Measurements from ENCODE around the gene AGRN.
"Not testable (repeated sequence)": the region's sequence is repeated elsewhere in the genome, so short reads cannot be mapped to it uniquely, and the experiment has no call there.

AGRN gene

DNA sequence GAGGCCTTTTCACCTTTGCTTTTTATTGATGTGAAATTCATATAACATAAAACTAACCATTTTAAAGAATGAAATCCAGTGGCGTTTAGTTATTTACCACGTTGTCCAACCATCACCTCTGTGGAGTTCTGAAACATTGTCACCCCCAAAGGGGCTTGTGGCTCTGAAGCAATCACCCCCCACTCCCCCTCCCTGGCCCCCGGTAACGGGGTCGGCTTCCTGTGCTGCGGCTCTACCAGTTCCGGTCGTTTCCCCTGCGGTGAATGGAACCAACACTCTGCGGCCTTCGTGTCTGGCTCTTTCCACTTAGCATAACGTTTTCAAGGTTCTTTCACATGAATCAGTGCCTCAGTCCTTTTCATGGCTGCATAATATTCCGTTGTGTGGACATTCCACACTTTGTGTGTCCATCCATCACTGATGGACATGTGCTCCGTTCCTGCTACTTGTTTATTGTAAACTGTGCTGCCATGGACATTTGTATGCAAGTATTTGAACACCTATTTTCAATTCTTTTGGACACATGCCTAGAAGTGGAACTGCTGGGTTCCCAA is 8.4 kb upstream of the AGRN start:
- ChIA-PET POLR2A (no interaction called here), CTCF (no interaction called here)
- DNase-seq (ENCODE audit: extremely low spot score) = no peak
- TF ChIP-seq CTBP1 (IDR thresholded peaks at IDR 0.05; ENCODE audit: borderline replicate concordance) (no peak), TARDBP (IDR thresholded peaks at IDR 0.05) (no peak), ARNT (IDR thresholded peaks at IDR 0.05) (no peak), FOXK2 (IDR thresholded peaks at IDR 0.05) (no peak), FOXM1 (IDR thresholded peaks at IDR 0.05; ENCODE audit: borderline replicate concordance) (no peak)
- TF ChIP-seq, protein P1, sequence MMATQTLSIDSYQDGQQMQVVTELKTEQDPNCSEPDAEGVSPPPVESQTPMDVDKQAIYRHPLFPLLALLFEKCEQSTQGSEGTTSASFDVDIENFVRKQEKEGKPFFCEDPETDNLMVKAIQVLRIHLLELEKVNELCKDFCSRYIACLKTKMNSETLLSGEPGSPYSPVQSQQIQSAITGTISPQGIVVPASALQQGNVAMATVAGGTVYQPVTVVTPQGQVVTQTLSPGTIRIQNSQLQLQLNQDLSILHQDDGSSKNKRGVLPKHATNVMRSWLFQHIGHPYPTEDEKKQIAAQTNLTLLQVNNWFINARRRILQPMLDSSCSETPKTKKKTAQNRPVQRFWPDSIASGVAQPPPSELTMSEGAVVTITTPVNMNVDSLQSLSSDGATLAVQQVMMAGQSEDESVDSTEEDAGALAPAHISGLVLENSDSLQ (IDR thresholded peaks at IDR 0.05) = no peak

- POLR2A ChIA-PET = interaction anchor here (1.0 to 1.3 kb wide), 3 partner anchors 11 to 136 kb away, joined by 3 to 9 read pairs (median 3); no protein-coding TSS in a partner anchor
- CTCF ChIA-PET; DNase-seq (ENCODE audit: extremely low spot score): not testable (repeated sequence)
These were observed 7.2 kb upstream of the AGRN start for GRCh38 chr1:1012736-1013104.

- CTCF ChIA-PET = interaction anchor here (1.0 kb wide), 1 partner anchor 11 kb away, joined by 4 read pairs; no protein-coding TSS in a partner anchor
These were observed 6.6 kb upstream of the AGRN start, which contains the start of gene ISG15 for GRCh38 chr1:1013105-1013921. Gene ISG15, plus strand, starts transcription at chr1:1013497. Its CDS starts 77 bp downstream, at chr1:1013574.

DNA sequence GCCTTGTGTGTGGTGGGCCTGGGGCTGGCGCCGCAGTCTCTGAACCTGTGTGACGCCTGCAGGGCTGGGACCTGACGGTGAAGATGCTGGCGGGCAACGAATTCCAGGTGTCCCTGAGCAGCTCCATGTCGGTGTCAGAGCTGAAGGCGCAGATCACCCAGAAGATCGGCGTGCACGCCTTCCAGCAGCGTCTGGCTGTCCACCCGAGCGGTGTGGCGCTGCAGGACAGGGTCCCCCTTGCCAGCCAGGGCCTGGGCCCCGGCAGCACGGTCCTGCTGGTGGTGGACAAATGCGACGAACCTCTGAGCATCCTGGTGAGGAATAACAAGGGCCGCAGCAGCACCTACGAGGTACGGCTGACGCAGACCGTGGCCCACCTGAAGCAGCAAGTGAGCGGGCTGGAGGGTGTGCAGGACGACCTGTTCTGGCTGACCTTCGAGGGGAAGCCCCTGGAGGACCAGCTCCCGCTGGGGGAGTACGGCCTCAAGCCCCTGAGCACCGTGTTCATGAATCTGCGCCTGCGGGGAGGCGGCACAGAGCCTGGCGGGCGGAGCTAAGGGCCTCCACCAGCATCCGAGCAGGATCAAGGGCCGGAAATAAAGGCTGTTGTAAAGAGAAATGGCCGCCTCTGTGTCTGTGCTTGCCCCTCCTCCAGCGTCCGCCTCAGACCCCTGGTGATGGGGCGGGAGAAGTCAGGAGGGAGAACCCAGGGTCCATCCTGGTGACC is 5.8 kb upstream of the AGRN start:
- DNase-seq (ENCODE audit: extremely low spot score) = no peak
- CTCF ChIA-PET = interaction anchor here (1.0 kb wide), 1 partner anchor 12 kb away, joined by 4 read pairs; no protein-coding TSS in a partner anchor

More at GRCh38 chr1:1013105-1013921, 6.6 kb upstream of the AGRN start, which contains the start of gene ISG15:
- TF ChIP-seq FOXK2 (IDR thresholded peaks at IDR 0.05) = no peak
- no peak for TF ChIP-seq FOXM1 (IDR thresholded peaks at IDR 0.05; ENCODE audit: borderline replicate concordance)
- POLR2A ChIA-PET = interaction anchor here (0.8 to 1.3 kb wide), 4 partner anchors 10 to 135 kb away, joined by 3 to 9 read pairs (median 4); no protein-coding TSS in a partner anchor
- DNase-seq (ENCODE audit: extremely low spot score) = peak; percentile 55

GRCh38 chr1:1014799-1015681 is 4.9 kb upstream of the AGRN start:
- CTCF ChIA-PET = interaction anchor here (0.6 to 1.1 kb wide), 2 partner anchors 13 to 26 kb away, joined by 4 to 5 read pairs; no protein-coding TSS in a partner anchor
- POLR2A ChIA-PET = interaction anchor here (0.7 to 1.5 kb wide), 2 partner anchors 14 to 16 kb away, joined by 3 to 7 read pairs; partner anchors contain the start of gene HES4
- no peak for DNase-seq (ENCODE audit: extremely low spot score)
- TF ChIP-seq ARNT (IDR thresholded peaks at IDR 0.05) = no peak
- no peak for TF ChIP-seq FOXM1 (IDR thresholded peaks at IDR 0.05; ENCODE audit: borderline replicate concordance)

More for the DNA sequence above, 5.8 kb upstream of the AGRN start:
- TF ChIP-seq FOXK2 (IDR thresholded peaks at IDR 0.05) (no peak), FOXA1 (IDR thresholded peaks at IDR 0.05) (no peak), ELF4 (IDR thresholded peaks at IDR 0.05) (no peak), HDGF (IDR thresholded peaks at IDR 0.05; ENCODE audit: borderline replicate concordance) (no peak), LEF1 (IDR thresholded peaks at IDR 0.05; ENCODE audit: borderline replicate concordance) (no peak), NFRKB (IDR thresholded peaks at IDR 0.05) (no peak), BHLHE40 (IDR thresholded peaks at IDR 0.05; ENCODE audit: borderline replicate concordance) (no peak), L3MBTL2 (conservative IDR thresholded peaks at IDR 0.05) (no peak), ARNT (IDR thresholded peaks at IDR 0.05) (no peak), CTBP1 (IDR thresholded peaks at IDR 0.05; ENCODE audit: borderline replicate concordance) (no peak), SP1 (IDR thresholded peaks at IDR 0.05) (no peak), TARDBP (IDR thresholded peaks at IDR 0.05) (no peak), ZNF384 (IDR thresholded peaks at IDR 0.05) (no peak), SUZ12 (IDR thresholded peaks at IDR 0.05) (no peak)
- TF ChIP-seq, protein P1 (IDR thresholded peaks at IDR 0.05) = no peak
- POLR2A ChIA-PET = interaction anchor here (0.7 to 1.3 kb wide), 4 partner anchors 11 to 45 kb away, joined by 3 to 9 read pairs (median 4); no protein-coding TSS in a partner anchor

DNA sequence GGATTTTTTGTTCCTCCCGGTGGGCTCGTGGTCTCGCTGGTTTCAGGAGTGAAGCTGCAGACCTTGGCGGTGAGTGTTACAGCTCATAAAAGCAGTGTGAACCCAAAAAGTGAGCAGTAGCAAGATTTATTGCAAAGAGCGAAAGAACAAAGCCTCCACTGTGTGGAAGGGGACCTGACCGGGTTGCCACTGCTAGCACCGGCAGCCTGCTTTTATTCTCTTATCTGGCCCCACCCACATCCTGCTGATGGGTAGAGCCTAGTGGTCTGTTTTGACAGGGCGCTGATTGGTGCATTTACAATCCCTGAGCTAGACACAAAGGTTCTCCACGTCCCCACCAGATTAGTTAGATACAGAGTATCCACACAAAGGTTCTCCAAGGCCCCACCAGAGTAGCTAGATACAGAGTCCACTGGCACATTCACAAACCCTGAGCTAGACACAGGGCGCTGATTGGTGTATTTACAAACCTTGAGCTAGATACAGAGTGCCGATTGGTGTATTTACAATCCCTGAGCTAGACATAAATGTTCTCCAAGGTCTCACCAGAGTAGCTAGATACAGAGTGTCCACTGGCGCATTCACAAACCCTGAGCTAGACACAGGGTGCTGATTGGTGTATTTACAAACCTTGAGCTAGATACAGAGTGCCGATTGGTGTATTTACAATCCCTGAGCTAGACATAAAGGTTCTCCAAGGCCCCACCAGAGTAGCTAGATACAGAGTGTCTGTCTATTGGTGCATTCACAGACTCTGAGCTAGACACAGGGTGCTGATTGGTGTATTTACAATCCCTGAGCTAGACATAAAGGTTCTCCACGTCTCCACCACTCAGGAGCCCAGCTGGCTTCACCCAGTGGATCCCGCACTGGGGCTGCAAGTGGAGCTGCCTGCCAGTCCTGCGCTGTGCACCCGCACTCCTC is 2.3 kb upstream of the AGRN start:
- CTCF ChIA-PET = interaction anchor here (1.0 to 1.9 kb wide), 3 partner anchors 41 to 47 kb away, joined by 3 to 5 read pairs (median 4); no protein-coding TSS in a partner anchor
- POLR2A ChIA-PET; DNase-seq (ENCODE audit: extremely low spot score): not testable (repeated sequence)

DNA sequence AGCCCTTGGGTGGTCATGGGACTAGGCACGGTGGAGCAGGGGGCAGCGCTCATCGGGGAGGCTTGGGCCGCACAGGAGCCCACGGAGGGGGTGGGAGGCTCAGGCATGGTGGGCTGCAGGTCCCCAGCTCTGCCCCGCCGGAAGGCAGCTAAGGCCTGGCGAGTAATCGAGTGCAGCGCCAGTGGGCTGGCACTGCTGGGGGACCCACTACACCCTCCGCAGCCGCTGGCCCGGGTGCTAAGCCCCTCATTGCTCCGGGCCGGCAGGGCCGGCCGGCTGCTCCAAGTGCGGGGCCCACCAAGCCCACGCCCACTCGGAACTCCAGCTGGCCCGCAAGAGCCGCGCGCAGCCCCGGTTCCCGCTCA is 1.6 kb upstream of the AGRN start:
- ChIA-PET CTCF (interaction anchor here (1.3 to 1.9 kb wide), 2 partner anchors 45 to 46 kb away, joined by 3 to 5 read pairs; no protein-coding TSS in a partner anchor), POLR2A (interaction anchor here (1.4 kb wide), 1 partner anchor 17 kb away, joined by 5 read pairs; no protein-coding TSS in a partner anchor)
- not testable (repeated sequence) for DNase-seq (ENCODE audit: extremely low spot score)
